Spleen (tissue), 7 donors: ENCODE data around the gene TENM3.

Source experiments
- POLR2A ChIP-seq, 3 donors: fragments of 450-650 bp; IDR thresholded peaks; one replicate each; pipeline ENCODE4 v1.5.1; 2017; ENCODE audit warnings: antibody characterized with exemption in 3 of 3, mild to moderate bottlenecking in 1 of 3
- POLR2AphosphoS5 ChIP-seq, 3 donors: sonication (generic); formaldehyde crosslinking; IDR thresholded peaks; one replicate each; pipeline ENCODE4 v1.5.1; 2017; ENCODE audit warnings: antibody characterized with exemption in 3 of 3
- TF ChIP-seq, protein P1 (sequence below), 11 experiments: fragments of 200-600 bp in 7 of 11; fragments of 450-650 bp in 4 of 11; sonication (generic) in 4 of 11; IDR thresholded peaks in 8 of 11; conservative IDR thresholded peaks in 3 of 11; 1 replicate in 7 of 11; 2 replicates in 4 of 11; pipeline versions ENCODE4 v1.4.0 to v1.8.0; 2016 to 2021; ENCODE audit warnings: antibody characterized with exemption in 11 of 11, inconsistent platforms in 4 of 11, mild to moderate bottlenecking in 1 of 11
- donor health status: DM: no; HTN: no; CAD: no; lungs with moderate emphysema.
- donor health status: DM: no; HTN: no; CAD: no.
- donor health status: DM: no; HTN: no; CAD: no.

DNA sequence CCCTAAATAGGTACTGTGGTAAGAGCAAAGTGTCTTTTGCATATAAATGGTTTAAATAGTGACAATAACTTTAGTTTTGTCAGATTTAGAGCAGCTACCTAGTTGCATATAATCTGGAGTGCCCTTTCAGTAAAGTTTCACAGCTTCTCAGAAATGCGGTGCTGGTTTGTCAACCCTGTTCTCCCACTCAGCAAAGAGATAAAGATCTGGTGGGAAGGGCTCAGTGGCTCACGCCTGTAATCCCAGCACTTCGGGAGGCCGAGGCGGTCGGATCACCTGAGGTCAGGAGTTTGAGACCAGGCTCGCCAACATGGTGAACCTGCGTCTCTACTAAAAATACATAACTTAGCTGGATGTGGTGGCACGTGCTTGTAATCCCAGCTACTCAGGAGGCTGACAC, 45.6 kb upstream of the TENM3 start:
- TF ChIP-seq, protein P1, sequence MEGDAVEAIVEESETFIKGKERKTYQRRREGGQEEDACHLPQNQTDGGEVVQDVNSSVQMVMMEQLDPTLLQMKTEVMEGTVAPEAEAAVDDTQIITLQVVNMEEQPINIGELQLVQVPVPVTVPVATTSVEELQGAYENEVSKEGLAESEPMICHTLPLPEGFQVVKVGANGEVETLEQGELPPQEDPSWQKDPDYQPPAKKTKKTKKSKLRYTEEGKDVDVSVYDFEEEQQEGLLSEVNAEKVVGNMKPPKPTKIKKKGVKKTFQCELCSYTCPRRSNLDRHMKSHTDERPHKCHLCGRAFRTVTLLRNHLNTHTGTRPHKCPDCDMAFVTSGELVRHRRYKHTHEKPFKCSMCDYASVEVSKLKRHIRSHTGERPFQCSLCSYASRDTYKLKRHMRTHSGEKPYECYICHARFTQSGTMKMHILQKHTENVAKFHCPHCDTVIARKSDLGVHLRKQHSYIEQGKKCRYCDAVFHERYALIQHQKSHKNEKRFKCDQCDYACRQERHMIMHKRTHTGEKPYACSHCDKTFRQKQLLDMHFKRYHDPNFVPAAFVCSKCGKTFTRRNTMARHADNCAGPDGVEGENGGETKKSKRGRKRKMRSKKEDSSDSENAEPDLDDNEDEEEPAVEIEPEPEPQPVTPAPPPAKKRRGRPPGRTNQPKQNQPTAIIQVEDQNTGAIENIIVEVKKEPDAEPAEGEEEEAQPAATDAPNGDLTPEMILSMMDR (IDR thresholded peaks at IDR 0.05 in 8 of 11, conservative IDR thresholded peaks at IDR 0.05 in 3 of 11), result no peak
- TF ChIP-seq POLR2AphosphoS5 (IDR thresholded peaks at IDR 0.05) (no peak), POLR2A (IDR thresholded peaks at IDR 0.05) (no peak)
